Activated CD4-positive, alpha-beta memory T cell treated with anti-CD3 and anti-CD28 coated beads, Interleukin-2, amount 10 ng/mL, durations not matched to agents 7 days and 5 days (primary cell): Measurements from ENCODE around the gene APBB2. TPM values are rescaled to one million over a fixed set of nuclear protein-coding genes. Genes with fewer than 3 reads are reported as not detected.

Source experiments
- CTCF ChIA-PET: fragments of 350-600 bp; sonication (Branson Sonifier 250); formaldehyde crosslinking; loops from one replicate; lab custom pipeline; 2021; ENCODE audit warnings: antibody characterized with exemption, inconsistent platforms; lab: Charles Lee
- POLR2A ChIA-PET: fragments of 350-600 bp; sonication (Branson Sonifier 250); formaldehyde crosslinking; loops from one replicate; lab custom pipeline; 2021; ENCODE audit warnings: antibody characterized with exemption; lab: Charles Lee
- DNase-seq: peaks from one replicate; pipeline ENCODE4 v3.0.0-alpha.2; 2020
- H3K27ac Mint-ChIP-seq: one replicate; pipeline ENCODE4 v1.8.0; 2021; ENCODE audit warnings: mild to moderate bottlenecking, mixed read lengths
- H3K27me3 Mint-ChIP-seq: one replicate; pipeline ENCODE4 v1.8.0; 2021; ENCODE audit warnings: mixed read lengths
- H3K36me3 Mint-ChIP-seq: one replicate; pipeline ENCODE4 v1.8.0; 2021; ENCODE audit warnings: low read depth, mixed read lengths
- H3K4me1 Mint-ChIP-seq: one replicate; pipeline ENCODE4 v1.8.0; 2021; ENCODE audit warnings: mixed read lengths
- H3K4me3 Mint-ChIP-seq: one replicate; pipeline ENCODE4 v1.8.0; 2021; ENCODE audit warnings: mild to moderate bottlenecking, mixed read lengths
- H3K9me3 Mint-ChIP-seq: one replicate; pipeline ENCODE4 v1.8.0; 2021; ENCODE audit warnings: mixed read lengths
- total RNA-seq, 2 experiments: library from RNA; stranded (reverse); gene quantifications; one replicate each; pipeline ENCODE4 v1.2.3, GENCODE V29; 2021

The APBB2 gene
- total RNA-seq, 2 experiments from 2014 or later, result 0.75 to 1.3 TPM

DNA sequence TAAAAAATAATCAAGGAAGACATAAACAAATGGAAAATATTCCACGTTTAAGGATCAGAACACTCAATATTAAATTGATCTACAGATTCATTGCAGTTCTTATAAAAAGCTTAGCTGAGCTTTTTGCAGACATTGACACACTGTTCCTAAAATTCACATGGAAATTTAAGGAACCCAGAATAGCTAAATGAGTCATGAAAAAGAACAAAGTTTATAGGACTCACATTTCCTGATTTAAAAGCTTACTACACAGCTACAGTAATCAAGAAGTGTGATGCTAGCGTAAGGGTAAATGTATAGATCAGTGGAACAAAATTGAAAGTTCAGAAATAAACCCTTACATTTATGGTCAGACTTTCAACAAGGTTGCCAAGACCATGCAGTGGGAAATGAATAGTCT is 431.5 kb downstream of the APBB2 start:
- ChIA-PET CTCF (interaction anchor here (1.0 kb wide), 1 partner anchor 16 kb away, joined by 7 read pairs; no protein-coding TSS in a partner anchor), POLR2A (no interaction called here)
- Mint-ChIP-seq H3K4me3 (no peak overlapping the region), H3K9me3 (peaks cover 2% of the 10 kb centered on the region), H3K36me3 (peaks cover 2% of the 10 kb centered on the region), H3K4me1 (no peaks in the 10 kb centered on the region), H3K27me3 (peaks cover 21% of the 10 kb centered on the region), H3K27ac (no peak overlapping the region)
- no peak for DNase-seq

DNA sequence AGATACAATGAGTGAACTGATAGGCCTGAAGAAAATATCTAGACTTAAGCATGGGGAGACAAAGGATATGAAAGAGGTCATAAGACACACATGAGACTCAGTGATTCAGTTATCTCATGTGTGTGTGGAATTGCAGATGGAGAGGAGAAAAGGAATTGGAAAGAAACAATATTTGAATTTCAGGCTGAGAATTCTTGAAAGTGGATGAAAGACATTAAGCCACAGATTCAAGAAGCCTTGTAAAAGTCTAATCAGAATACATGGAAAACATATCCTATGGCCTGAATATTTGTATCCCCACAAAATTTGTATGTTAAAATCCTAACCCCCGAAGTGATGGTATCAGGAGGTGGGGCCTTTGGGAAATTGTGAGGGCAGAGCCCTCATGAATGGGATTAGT is 436.3 kb downstream of the APBB2 start:
- ChIA-PET POLR2A (no interaction called here), CTCF (interaction anchor here (0.9 to 1.6 kb wide), 2 partner anchors 48 to 65 kb away, joined by 3 to 4 read pairs; no protein-coding TSS in a partner anchor)

DNA sequence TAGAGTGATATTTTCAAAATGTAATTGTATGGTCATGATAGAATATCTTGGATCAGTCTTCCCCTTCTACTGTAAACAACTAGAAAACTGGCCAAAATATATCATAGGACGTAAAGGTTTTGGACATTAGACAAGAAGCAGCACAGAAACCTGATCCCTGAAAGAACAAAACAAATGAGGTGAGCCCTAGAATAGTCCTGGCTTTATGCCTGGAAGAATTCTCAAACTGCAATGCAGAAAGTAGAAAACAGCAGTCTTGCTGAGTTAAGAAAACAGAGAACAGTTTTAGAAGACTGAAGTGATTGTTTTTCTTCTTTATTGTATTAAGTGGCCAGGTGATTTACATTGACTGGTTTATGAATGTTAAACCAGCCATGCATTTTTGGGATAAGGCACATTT is 445.1 kb downstream of the APBB2 start:
- CTCF ChIA-PET, result no interaction called here
- peaks cover 26% of the 10 kb centered on the region for H3K27me3 Mint-ChIP-seq
- H3K36me3 Mint-ChIP-seq, result no peaks in the 10 kb centered on the region
- no peak overlapping the region for H3K27ac Mint-ChIP-seq
- H3K9me3 Mint-ChIP-seq, result no peaks in the 10 kb centered on the region
- no peak for DNase-seq
- H3K4me1 Mint-ChIP-seq, result no peaks in the 10 kb centered on the region
- no peak overlapping the region for H3K4me3 Mint-ChIP-seq
- POLR2A ChIA-PET, result no interaction called here

More for the DNA sequence above, 436.3 kb downstream of the APBB2 start:
- Mint-ChIP-seq H3K36me3 (peaks cover 5% of the 10 kb centered on the region), H3K9me3 (peaks cover 3% of the 10 kb centered on the region), H3K4me3 (no peak overlapping the region), H3K27ac (no peak overlapping the region), H3K27me3 (peaks cover 15% of the 10 kb centered on the region), H3K4me1 (no peaks in the 10 kb centered on the region)
- DNase-seq, result no peak

DNA sequence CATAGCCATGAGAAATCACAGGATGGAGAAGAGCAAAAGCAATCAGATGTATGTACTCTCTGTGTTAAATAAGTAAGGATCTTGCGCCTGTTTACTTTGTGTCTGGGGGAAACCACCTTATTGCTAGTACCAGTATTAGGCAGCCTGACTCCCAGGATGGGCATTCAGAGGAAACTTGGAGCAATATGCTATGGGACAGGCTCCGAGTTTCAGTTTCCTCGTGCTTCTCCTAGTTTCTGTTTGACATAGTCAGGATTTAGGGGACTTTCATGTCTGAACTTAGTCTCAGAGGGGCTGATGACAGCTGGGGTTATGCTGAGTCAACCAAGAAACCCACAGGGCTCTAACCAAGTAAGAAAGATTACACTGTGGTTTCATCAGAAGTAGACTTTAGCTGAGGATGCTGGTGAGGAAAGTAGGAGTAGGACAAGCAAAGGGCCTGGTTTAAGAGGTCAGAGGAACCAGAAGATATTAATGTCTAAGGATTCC is 451.1 kb downstream of the APBB2 start:
- H3K36me3 Mint-ChIP-seq, result no peaks in the 10 kb centered on the region
- H3K27me3 Mint-ChIP-seq, result peaks cover 9% of the 10 kb centered on the region
- POLR2A ChIA-PET, result no interaction called here
- H3K27ac Mint-ChIP-seq, result peak overlapping the region; percentile 13
- H3K4me3 Mint-ChIP-seq, result no peak overlapping the region
- CTCF ChIA-PET, result no interaction called here
- peak; percentile 58 for DNase-seq
- no peaks in the 10 kb centered on the region for H3K9me3 Mint-ChIP-seq
- peaks cover 15% of the 10 kb centered on the region for H3K4me1 Mint-ChIP-seq

Other genes with a start within 250 kb of the APBB2 start
- gene UCHL1, start 42.4 kb upstream of the APBB2 start, total RNA-seq, result not detected